HepG2 (cell line): ENCODE data around the gene AGT. TPM values are rescaled to one million over a fixed set of nuclear protein-coding genes. Genes with fewer than 3 reads are reported as not detected.

Experiments used
- FOXA3 ChIP-seq: IDR thresholded peaks from 2 replicates; pipeline ENCODE4 v1.6.1; 2016; ENCODE audit warnings: missing genetic modification reagents, missing compliant biosample characterization
- ISX ChIP-seq: sonication (generic); formaldehyde crosslinking; conservative IDR thresholded peaks from 2 replicates; pipeline ENCODE4 v1.5.0; 2020; ENCODE audit warnings: missing genetic modification reagents
- MEIS1 ChIP-seq: sonication (generic); formaldehyde crosslinking; IDR thresholded peaks from 2 replicates; pipeline ENCODE4 v1.9.0; 2021; ENCODE audit warnings: mild to moderate bottlenecking, missing genetic modification reagents, moderate library complexity, borderline replicate concordance
- SNAPC2 ChIP-seq: sonication (generic); formaldehyde crosslinking; IDR thresholded peaks from 2 replicates; pipeline ENCODE4 v1.8.1; 2022; ENCODE audit warnings: mild to moderate bottlenecking, missing genetic modification reagents
- ZBTB21 ChIP-seq: sonication (generic); formaldehyde crosslinking; IDR thresholded peaks from 2 replicates; pipeline ENCODE4 v1.4.0; 2020; ENCODE audit warnings: missing genetic modification reagents
- ZBTB26 ChIP-seq: IDR thresholded peaks from 2 replicates; pipeline ENCODE4 v1.6.1; 2016; ENCODE audit warnings: missing compliant biosample characterization, missing genetic modification reagents, borderline replicate concordance
- ZBTB40 ChIP-seq, 2 experiments: fragments of 450-650 bp in 1 of 2; sonication (generic) in 1 of 2; formaldehyde crosslinking in 1 of 2; IDR thresholded peaks; 2 replicates each; pipeline versions ENCODE4 v1.6.1 to v1.8.0; 2016 to 2022; ENCODE audit warnings: antibody characterized with exemption in 1 of 2, mild to moderate bottlenecking in 1 of 2, missing genetic modification reagents in 1 of 2
- ZNF30 ChIP-seq: sonication (generic); formaldehyde crosslinking; IDR thresholded peaks from 2 replicates; pipeline ENCODE4 v1.5.0; 2020; ENCODE audit warnings: mild to moderate bottlenecking, missing genetic modification reagents
- ZNF556 ChIP-seq: sonication (generic); formaldehyde crosslinking; IDR thresholded peaks from 2 replicates; pipeline ENCODE4 v1.4.0; 2020; ENCODE audit warnings: mild to moderate bottlenecking, missing genetic modification reagents, borderline replicate concordance
- ZNF589 ChIP-seq: sonication (generic); formaldehyde crosslinking; conservative IDR thresholded peaks from 2 replicates; pipeline ENCODE4 v1.8.0; 2022; ENCODE audit warnings: mild to moderate bottlenecking, moderate library complexity, missing genetic modification reagents
- ZNF644 ChIP-seq: IDR thresholded peaks from 2 replicates; pipeline ENCODE4 v1.6.1; 2016; ENCODE audit warnings: low read depth
- ZNF780A ChIP-seq: sonication (generic); formaldehyde crosslinking; IDR thresholded peaks from 2 replicates; pipeline ENCODE4 v1.8.0; 2022; ENCODE audit warnings: mild to moderate bottlenecking, missing genetic modification reagents, moderate library complexity
- ZNF782 ChIP-seq: sonication (generic); formaldehyde crosslinking; IDR thresholded peaks from 2 replicates; pipeline ENCODE4 v1.4.0; 2020; ENCODE audit warnings: missing genetic modification reagents, mild to moderate bottlenecking, borderline replicate concordance
- ZSCAN22 ChIP-seq: sonication (generic); formaldehyde crosslinking; IDR thresholded peaks from 2 replicates; pipeline ENCODE4 v1.4.0; 2020; ENCODE audit warnings: mild to moderate bottlenecking, missing genetic modification reagents
- polyA plus RNA-seq, 8 experiments: library from polyadenylated mRNA; depleted of rRNA in 3 of 8; stranded (reverse) in 7 of 8; unstranded in 1 of 8; fragments of >200 nt; fragmentation: Illumina TruSeq in 4 of 8; extraction: Trizol in 4 of 8; gene quantifications; 2 replicates each; pipeline versions ENCODE4 v1.2.1 to v1.2.3, GENCODE V29; 2011 to 2016; ENCODE audit warnings: low read depth in 4 of 8, missing spikeins in 1 of 8, mixed read lengths in 1 of 8; ENCODE audit not compliant: insufficient read depth in 1 of 8
- total RNA-seq, 5 experiments: library from RNA; depleted of rRNA; stranded (reverse); fragments of >200 nt; fragmentation: Illumina TruSeq; extraction: Trizol; gene quantifications; 2 replicates each; pipeline ENCODE4 v1.2.3, GENCODE V29; 2016; ENCODE audit warnings: low read depth in 1 of 5
- TF ChIP-seq, protein P1 (sequence below): IDR thresholded peaks from 2 replicates; pipeline ENCODE4 v1.6.1; 2012; ENCODE audit warnings: low read depth, low read length, improper control_type of control experiment
- TF ChIP-seq, protein P2 (sequence below): sonication (generic); formaldehyde crosslinking; IDR thresholded peaks from 2 replicates; pipeline ENCODE4 v1.4.0; 2020; ENCODE audit warnings: missing genetic modification reagents

The AGT gene
- total and polyA plus RNA-seq, 2 of the 13 experiments (the other 11 are each of a cell fraction or from before 2014, with no cell fraction given), result 892 to 2,071 TPM

DNA sequence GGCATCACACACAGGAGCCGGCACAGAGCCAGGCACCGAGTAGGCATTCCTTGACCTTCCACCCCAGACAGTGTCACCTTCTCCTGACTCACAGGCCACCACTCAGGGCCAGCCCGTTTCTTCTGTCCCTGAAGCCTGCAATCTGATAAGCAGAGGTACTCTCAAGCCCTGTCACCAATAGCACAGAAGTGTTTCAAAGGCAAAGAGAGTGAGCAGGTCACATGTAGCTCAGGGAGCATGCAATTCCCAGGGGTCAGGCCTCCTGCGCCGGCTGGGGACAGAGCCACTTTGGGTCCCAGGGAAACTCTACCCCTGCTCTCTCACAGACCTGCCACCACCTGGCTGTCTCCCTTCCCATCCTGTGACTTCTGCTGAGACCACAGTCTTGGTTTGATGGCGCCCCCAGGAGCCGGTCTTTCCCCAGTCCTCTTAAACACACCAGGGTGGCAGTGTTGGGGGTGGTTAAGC is 46.5 kb upstream of the AGT start (continued):
- TF ChIP-seq FOXA3 (peak; percentile 38; the same call in 1 of the 2 replicates), ZNF556 (peak; percentile 59; the same call in 1 of the 2 replicates), ZBTB21 (CRISPR knock-in tag) (no peak), SNAPC2 (no peak), ZNF780A (CRISPR knock-in tag) (no peak), ZNF589 (no peak), ZBTB40 (IDR thresholded peaks at IDR 0.05) (no peak), ZBTB40 (CRISPR knock-in tag; IDR thresholded peaks at IDR 0.05) (no peak), ZNF30 (CRISPR knock-in tag) (no peak), ZNF644 (CRISPR knock-in tag) (no peak), MEIS1 (CRISPR knock-in tag) (peak; percentile 73; the same call in 1 of the 2 replicates), ISX (CRISPR knock-in tag) (no peak), ZSCAN22 (no peak), ZNF782 (CRISPR knock-in tag) (peak; percentile 38; the same call in 1 of the 2 replicates), ZBTB26 (CRISPR knock-in tag) (no peak)
- TF ChIP-seq, protein P1, sequence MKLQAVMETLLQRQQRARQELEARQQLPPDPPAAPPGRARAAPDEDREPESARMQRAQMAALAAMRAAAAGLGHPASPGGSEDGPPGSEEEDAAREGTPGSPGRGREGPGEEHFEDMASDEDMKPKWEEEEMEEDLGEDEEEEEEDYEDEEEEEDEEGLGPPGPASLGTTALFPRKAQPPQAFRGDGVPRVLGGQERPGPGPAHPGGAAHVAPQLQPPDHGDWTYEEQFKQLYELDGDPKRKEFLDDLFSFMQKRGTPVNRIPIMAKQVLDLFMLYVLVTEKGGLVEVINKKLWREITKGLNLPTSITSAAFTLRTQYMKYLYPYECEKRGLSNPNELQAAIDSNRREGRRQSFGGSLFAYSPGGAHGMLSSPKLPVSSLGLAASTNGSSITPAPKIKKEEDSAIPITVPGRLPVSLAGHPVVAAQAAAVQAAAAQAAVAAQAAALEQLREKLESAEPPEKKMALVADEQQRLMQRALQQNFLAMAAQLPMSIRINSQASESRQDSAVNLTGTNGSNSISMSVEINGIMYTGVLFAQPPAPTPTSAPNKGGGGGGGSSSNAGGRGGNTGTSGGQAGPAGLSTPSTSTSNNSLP, result no peak
- TF ChIP-seq, protein P2, sequence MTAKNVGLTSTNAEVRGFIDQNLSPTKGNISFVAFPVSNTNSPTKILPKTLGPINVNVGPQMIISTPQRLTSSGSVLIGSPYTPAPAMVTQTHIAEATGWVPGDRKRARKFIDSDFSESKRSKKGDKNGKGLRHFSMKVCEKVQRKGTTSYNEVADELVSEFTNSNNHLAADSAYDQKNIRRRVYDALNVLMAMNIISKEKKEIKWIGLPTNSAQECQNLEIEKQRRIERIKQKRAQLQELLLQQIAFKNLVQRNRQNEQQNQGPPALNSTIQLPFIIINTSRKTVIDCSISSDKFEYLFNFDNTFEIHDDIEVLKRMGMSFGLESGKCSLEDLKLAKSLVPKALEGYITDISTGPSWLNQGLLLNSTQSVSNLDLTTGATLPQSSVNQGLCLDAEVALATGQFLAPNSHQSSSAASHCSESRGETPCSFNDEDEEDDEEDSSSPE (CRISPR knock-in tag), result no peak
